Adrenal gland (tissue), 5 donors: ENCODE results near the gene AMMECR1.

Experiments
- POLR2A ChIP-seq, 2 donors: fragments of 450-650 bp; IDR thresholded peaks; one replicate each; pipeline ENCODE4 v1.6.1; 2017; ENCODE audit warnings: antibody characterized with exemption in 2 of 2, mild to moderate bottlenecking in 2 of 2, moderate library complexity in 1 of 2
- TF ChIP-seq, protein P1 (sequence below), 6 experiments: fragments of 450-650 bp in 4 of 6; fragments of 200-600 bp in 2 of 6; sonication (generic) in 1 of 6; IDR thresholded peaks; 1 replicate in 5 of 6; 2 replicates in 1 of 6; pipeline versions ENCODE4 v1.5.1 to v1.8.0; 2016 to 2021; ENCODE audit warnings: antibody characterized with exemption in 6 of 6, mild to moderate bottlenecking in 2 of 6, moderate library complexity in 1 of 6
- donor health status: DM: no; HTN: no; CAD: no.

DNA sequence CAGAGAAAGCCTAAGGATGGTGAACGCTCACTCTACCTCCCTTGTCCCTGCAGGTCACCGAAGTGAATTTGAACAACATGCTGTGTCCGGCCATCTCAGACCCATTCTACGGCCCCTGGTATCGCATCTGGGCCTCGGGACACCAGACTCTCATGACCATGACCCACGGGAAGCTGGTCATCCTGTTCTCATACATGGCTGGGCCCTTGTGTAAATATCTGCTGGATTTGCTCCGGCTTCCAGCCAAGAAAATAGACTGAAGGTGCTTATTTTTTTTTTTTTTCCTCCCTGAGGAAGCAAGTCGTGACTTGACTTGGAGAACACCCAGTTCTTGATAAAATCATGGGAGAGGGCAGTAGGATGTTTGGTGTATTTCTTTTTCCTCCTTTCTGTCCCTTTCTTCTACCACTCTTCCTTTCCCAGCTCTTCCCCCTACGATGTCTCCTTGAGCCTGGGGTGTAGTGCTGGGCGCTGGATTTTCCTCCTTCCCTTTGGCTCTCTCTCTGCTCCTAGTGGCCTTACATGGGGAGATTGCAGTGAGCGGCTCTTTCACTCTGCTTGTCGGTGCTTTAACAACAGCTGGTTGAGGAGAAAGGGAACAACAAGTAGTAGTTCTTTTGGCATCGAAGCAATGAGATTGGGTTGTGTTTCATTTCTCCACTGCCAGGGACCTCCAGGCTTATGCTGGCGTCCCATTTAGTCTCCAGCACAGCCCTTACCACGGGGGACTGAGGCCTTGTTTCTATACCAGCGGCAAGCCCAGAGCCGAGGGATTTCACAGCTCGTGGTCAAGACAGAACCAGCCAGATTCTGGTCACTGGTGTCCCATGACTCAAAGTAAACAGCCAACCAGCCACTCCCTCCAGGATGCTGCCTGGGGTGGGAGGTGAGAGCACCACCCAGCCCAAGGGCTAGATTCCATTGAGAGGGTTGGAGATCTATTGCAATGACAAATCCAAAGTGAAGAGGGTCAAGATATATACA lies 144.4 kb downstream of the AMMECR1 start:
- TF ChIP-seq, protein P1, sequence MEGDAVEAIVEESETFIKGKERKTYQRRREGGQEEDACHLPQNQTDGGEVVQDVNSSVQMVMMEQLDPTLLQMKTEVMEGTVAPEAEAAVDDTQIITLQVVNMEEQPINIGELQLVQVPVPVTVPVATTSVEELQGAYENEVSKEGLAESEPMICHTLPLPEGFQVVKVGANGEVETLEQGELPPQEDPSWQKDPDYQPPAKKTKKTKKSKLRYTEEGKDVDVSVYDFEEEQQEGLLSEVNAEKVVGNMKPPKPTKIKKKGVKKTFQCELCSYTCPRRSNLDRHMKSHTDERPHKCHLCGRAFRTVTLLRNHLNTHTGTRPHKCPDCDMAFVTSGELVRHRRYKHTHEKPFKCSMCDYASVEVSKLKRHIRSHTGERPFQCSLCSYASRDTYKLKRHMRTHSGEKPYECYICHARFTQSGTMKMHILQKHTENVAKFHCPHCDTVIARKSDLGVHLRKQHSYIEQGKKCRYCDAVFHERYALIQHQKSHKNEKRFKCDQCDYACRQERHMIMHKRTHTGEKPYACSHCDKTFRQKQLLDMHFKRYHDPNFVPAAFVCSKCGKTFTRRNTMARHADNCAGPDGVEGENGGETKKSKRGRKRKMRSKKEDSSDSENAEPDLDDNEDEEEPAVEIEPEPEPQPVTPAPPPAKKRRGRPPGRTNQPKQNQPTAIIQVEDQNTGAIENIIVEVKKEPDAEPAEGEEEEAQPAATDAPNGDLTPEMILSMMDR (IDR thresholded peaks at IDR 0.05): no peak
- no peak for TF ChIP-seq POLR2A (IDR thresholded peaks at IDR 0.05)
